Stimulated activated naive B cell treated with anti-CD40 and anti-IgM and Interleukin-4, amounts not matched to agents 10 μg/mL and 1 μg/mL and 100 μg/mL, for 72 hours (primary cell): ENCODE results near the gene GRK5.

Experiments
- ATAC-seq, 2 donors: fragments of 150-1000 bp; cut with Tn5 transposase; replicated peaks; 2 replicates each; pipeline ENCODE4 v1.10.0; 2021; ENCODE audit warnings: moderate library complexity in 1 of 2
- DNase-seq: peaks from one replicate; pipeline ENCODE4 v3.0.0; 2021
- H3K27ac Mint-ChIP-seq: one replicate; pipeline ENCODE4 v1.8.0; 2022; ENCODE audit warnings: mild to moderate bottlenecking, mixed read lengths
- H3K27me3 Mint-ChIP-seq, 2 donors: one replicate each; pipeline ENCODE4 v1.8.0; 2022; ENCODE audit warnings: mixed read lengths in 2 of 2
- H3K36me3 Mint-ChIP-seq, 2 donors: one replicate each; pipeline ENCODE4 v1.8.0; 2022; ENCODE audit warnings: mixed read lengths in 2 of 2, mild to moderate bottlenecking in 1 of 2
- H3K4me1 Mint-ChIP-seq, 2 donors: one replicate each; pipeline ENCODE4 v1.8.0; 2022; ENCODE audit warnings: mixed read lengths in 2 of 2, mild to moderate bottlenecking in 1 of 2
- H3K4me3 Mint-ChIP-seq, 2 donors: one replicate each; pipeline ENCODE4 v1.8.0; 2022; ENCODE audit warnings: mild to moderate bottlenecking in 2 of 2, mixed read lengths in 2 of 2, moderate library complexity in 1 of 2
- H3K9me3 Mint-ChIP-seq, 2 donors: one replicate each; pipeline ENCODE4 v1.8.0; 2022; ENCODE audit warnings: mixed read lengths in 2 of 2, mild to moderate bottlenecking in 1 of 2

GRK5 gene

DNA sequence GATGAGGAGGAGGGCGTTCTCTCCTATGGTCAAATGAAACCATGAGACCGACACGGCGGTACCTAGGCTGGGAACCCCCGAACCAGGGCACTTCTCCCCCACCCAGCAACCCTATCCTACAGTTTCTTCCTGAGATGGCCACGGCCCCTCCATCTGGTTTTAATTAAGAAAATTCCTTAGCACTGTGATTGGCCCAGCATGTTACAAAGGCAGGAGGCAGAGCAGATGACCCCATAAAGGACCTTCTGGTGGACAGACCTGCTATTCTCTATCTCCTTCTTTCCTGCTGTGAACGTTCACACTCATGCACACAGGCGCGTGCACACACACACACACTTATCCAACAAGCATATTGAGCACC is 205.7 kb downstream of the GRK5 start:
- ATAC-seq (no peak), DNase-seq (no peak)
- no peak overlapping the region for H3K27ac Mint-ChIP-seq
- peaks cover 13% of the 10 kb centered on the region in 2 donors for H3K4me1 Mint-ChIP-seq
- H3K36me3 Mint-ChIP-seq = peaks cover 9 to 21% of the 10 kb centered on the region in 2 donors
- no peaks in the 10 kb centered on the region for H3K27me3 Mint-ChIP-seq
- no peaks in the 10 kb centered on the region for H3K9me3 Mint-ChIP-seq
- H3K4me3 Mint-ChIP-seq = no peak overlapping the region

GRCh38 chr10:119413471-119414080 is 206.2 kb downstream of the GRK5 start:
- DNase-seq (no peak), ATAC-seq (no peak)
- H3K9me3 Mint-ChIP-seq = no peaks in the 10 kb centered on the region
- H3K4me3 Mint-ChIP-seq = no peak overlapping the region
- no peaks in the 10 kb centered on the region for H3K27me3 Mint-ChIP-seq
- peaks cover 13% of the 10 kb centered on the region in 2 donors for H3K4me1 Mint-ChIP-seq
- H3K27ac Mint-ChIP-seq = no peak overlapping the region
- peaks cover 9 to 21% of the 10 kb centered on the region in 2 donors for H3K36me3 Mint-ChIP-seq

- no peak for DNase-seq
- H3K27me3 Mint-ChIP-seq = no peaks in the 10 kb centered on the region
Observed at GRCh38 chr10:119414081-119414611, 206.8 kb downstream of the GRK5 start.

DNA sequence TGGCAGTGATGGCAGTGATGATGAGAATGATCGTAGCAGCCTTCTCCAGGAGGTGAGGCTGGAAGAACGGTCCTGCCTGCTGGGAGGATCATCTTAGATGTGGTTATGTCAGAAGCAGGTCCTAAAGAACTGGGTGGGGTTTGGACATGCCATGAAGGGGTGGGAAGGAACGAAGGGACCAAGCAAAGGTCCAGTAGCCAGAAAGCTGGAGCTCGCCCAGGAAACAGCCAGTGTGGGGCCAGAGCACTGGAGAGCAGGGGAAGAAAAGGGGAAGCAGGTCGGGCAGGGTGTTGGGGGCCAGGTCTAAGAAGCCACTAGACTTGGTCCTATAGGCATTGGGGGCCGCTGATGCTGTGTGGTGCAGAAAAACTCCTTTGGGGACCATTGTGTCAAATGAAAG is 207.8 kb downstream of the GRK5 start:
- ATAC-seq (no peak), DNase-seq (no peak)
- Mint-ChIP-seq H3K27me3 (no peaks in the 10 kb centered on the region), H3K4me3 (no peak overlapping the region), H3K4me1 (peaks cover 10 to 13% of the 10 kb centered on the region in 2 donors), H3K9me3 (no peaks in the 10 kb centered on the region), H3K36me3 (peaks cover 13 to 20% of the 10 kb centered on the region in 2 donors), H3K27ac (no peak overlapping the region)

More at GRCh38 chr10:119414081-119414611, 206.8 kb downstream of the GRK5 start:
- Mint-ChIP-seq H3K9me3 (no peaks in the 10 kb centered on the region), H3K4me1 (peaks cover 10 to 13% of the 10 kb centered on the region in 2 donors), H3K4me3 (no peak overlapping the region), H3K27ac (peak overlapping the region; percentile 37), H3K36me3 (peaks cover 11 to 18% of the 10 kb centered on the region in 2 donors)
- no peak for ATAC-seq

DNA sequence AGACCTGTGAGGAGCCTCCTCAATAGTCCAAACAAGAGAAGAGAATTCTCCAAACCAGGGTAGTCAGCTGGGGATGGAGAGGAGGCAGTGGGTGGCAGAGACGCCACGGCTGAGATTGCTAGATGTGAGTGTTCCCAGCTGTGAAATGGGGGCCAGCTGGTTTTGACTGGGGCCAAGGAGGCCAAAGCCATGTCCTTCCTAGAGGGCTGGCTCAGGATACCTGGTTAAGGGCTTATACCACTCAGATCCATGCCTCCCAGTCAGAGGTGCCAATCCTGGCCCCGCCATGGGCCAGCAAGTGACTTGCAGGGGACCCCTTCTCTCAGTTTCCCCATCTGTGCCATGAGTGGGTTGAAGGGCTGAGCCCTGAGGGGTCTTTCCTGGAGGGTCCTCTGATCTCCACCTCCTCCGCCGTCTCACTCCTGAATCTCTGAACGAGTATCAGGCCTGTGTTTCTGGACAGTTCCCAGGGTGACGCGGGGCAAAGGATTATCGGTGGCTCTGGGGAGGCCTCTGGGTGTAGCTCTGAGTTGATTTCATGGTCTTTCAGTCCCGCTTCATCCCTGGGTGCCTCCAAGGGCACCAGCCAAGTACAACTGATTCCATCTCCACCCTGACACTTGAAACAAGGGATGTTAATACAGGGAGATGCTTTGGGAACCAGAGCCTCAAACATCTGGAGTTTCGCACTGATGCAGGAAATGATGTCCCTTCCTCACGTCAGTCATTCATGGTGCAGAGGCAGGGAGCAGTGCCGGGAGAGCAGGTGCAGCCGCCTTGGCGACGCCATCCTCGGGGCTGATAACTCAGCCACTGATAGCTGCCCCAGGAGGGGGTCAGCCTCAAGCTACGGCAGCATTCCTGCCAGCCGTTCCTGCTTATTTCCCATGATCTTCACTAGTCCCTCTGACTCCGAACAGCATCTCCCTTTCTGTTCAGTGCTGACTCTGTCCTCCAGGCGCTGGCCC is 208.4 kb downstream of the GRK5 start:
- DNase-seq (no peak), ATAC-seq (no peak)
- Mint-ChIP-seq H3K9me3 (no peaks in the 10 kb centered on the region), H3K4me3 (no peak overlapping the region), H3K27ac (no peak overlapping the region), H3K27me3 (no peaks in the 10 kb centered on the region), H3K36me3 (peaks cover 10 to 17% of the 10 kb centered on the region in 2 donors), H3K4me1 (peaks cover 10 to 13% of the 10 kb centered on the region in 2 donors)

DNA sequence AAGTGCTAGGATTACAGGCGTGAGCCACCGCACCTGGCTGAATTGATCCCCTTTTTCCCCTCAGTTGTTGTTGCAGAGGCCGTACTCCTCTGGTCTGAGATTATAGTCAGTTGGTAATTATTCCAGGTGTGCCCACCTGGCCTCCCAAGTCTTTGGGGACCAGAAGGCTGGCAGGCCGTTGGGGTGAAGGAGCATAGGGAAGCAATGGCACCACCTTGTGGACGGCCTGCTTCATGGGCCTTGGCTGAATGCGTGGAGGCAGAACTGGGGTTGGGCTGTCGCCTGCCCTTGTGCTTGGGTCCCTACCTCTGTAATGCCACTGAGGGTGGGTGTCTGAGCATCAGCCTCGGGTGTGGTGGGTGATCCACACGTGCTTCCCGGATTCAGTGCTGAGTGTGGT is 209.5 kb downstream of the GRK5 start:
- H3K36me3 Mint-ChIP-seq = peaks cover 7 to 18% of the 10 kb centered on the region in 2 donors
- H3K27ac Mint-ChIP-seq = peak overlapping the region; percentile 42
- DNase-seq (peak; percentile 50), ATAC-seq (peak; percentile 93 to 98)
- no peaks in the 10 kb centered on the region for H3K27me3 Mint-ChIP-seq
- H3K4me3 Mint-ChIP-seq = no peak overlapping the region
- H3K9me3 Mint-ChIP-seq = no peaks in the 10 kb centered on the region
- H3K4me1 Mint-ChIP-seq = peaks cover 10 to 13% of the 10 kb centered on the region in 2 donors

- H3K36me3 Mint-ChIP-seq = peaks cover 7 to 21% of the 10 kb centered on the region in 2 donors
- peaks cover 10 to 13% of the 10 kb centered on the region in 2 donors for H3K4me1 Mint-ChIP-seq
- H3K27ac Mint-ChIP-seq = no peak overlapping the region
- DNase-seq = no peak
- H3K4me3 Mint-ChIP-seq = no peak overlapping the region
- ATAC-seq = no peak
- no peaks in the 10 kb centered on the region for H3K27me3 Mint-ChIP-seq
- no peaks in the 10 kb centered on the region for H3K9me3 Mint-ChIP-seq
Observed at GRCh38 chr10:119417852-119418251, 210.5 kb downstream of the GRK5 start.

DNA sequence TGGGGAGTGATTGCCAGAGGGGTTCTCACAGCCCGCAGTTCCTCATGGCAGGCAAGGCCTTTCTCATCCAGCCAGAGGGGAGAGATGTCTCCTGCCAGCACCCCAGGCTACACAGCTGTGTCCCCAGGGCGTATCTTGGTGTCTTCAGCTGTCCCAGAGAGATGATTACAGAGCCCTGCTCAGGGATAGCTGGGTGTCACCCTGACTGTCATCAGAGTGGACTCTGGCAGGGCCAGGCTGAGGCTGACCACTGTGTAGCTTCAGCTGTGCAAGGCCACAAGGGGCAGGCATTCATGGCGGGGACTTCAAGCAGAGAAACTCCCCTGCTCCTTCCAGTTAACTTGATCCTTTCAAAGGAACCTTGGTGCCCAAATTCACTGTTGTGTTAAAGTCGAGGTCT is 211.0 kb downstream of the GRK5 start:
- H3K9me3 Mint-ChIP-seq = no peaks in the 10 kb centered on the region
- DNase-seq = no peak
- no peak for ATAC-seq
- H3K27ac Mint-ChIP-seq = no peak overlapping the region
- H3K4me1 Mint-ChIP-seq = peaks cover 10 to 13% of the 10 kb centered on the region in 2 donors
- peaks cover 7 to 21% of the 10 kb centered on the region in 2 donors for H3K36me3 Mint-ChIP-seq
- H3K27me3 Mint-ChIP-seq = no peaks in the 10 kb centered on the region
- H3K4me3 Mint-ChIP-seq = no peak overlapping the region

GRCh38 chr10:119419931-119420330 is 212.6 kb downstream of the GRK5 start:
- Mint-ChIP-seq H3K36me3 (peaks cover 11 to 22% of the 10 kb centered on the region in 2 donors), H3K4me1 (peaks cover 8 to 13% of the 10 kb centered on the region in 2 donors), H3K9me3 (no peaks in the 10 kb centered on the region), H3K27ac (no peak overlapping the region), H3K4me3 (no peak overlapping the region), H3K27me3 (no peaks in the 10 kb centered on the region)
- ATAC-seq (no peak), DNase-seq (no peak)

DNA sequence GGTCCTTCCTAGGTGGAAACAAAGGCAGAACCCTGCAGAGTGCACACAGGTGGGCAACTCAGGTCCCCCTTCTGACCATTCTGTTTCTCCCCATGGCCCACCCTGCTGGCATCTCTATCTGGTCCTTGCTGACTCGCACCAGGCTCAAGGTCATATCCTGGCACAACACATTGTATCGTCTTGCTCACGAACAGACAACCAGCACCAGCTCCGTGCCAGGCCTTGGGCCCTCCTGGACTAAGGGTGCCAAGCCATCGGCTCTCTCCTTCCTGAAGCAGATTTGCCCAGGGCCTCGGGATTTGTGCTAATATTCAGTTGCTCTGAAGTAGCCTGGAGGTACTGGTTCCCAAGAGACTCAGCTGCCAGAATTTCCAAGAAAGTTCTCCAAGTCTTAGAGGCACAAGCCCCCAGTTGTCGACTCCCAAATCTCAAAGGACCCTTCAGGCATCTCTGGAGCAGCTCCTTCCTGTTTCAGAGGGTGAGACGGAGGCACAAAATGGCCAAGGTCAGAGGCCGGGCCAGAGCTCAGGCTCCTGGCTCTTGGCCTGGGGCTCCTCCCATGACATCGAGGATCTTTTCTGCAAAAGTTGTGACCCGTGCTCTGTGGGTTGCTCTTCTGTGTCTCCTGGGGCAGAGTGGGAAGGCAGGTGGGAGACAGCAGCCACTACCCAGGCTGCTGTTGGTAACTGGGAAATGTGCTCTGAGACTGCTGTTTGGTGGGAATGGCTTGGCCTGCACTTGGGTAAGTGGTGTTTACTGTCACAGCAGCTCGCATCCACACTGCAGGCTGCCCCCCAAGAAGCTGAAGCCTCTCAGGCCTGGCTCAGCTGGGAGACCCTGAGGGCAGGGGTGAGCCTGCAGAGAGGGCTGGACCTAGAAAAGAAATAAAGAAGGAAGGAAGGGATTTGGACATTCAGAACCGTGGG is 213.8 kb downstream of the GRK5 start:
- Mint-ChIP-seq H3K27ac (no peak overlapping the region), H3K36me3 (peaks cover 11 to 31% of the 10 kb centered on the region in 2 donors)
- no peak for ATAC-seq

DNA sequence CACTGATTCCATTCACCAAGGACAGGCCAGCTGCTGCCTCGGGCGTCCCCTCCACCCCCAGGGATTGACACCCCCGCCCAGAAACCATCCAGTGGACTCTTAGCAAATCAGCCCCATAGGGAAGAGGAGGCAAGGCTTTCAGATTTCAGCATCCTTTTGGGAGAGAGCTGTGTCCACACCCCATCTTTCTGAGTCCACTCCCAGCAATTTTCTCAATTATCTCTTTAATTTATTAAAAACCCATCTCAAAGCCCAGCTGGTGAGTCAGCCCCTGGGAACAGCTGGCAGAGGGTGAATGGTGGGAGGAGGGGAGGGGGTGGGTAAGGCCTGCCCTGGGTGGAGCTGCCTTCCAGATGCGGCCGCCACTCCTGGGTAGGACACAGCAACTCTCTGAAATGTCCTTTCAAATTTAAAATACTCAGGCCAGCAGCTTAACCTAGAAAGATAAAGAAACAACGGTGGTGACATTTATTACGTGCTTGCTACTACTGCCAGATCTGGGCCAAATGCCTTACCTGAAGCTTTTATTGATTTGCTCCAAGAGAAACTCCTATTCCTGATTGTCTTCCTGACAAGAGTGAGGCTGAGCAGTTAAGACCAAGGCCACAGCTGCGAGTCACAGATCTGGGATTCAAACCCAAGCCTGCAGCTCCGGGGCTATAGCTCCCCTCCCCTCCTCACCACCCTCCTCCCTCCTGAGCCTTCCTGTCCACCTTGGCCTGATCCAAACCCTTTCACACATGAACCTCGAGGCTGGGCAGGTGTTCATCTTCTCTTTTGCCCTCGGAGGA is 214.7 kb downstream of the GRK5 start:
- ATAC-seq = no peak
- no peak overlapping the region for H3K4me3 Mint-ChIP-seq
- no peaks in the 10 kb centered on the region for H3K9me3 Mint-ChIP-seq
- H3K27ac Mint-ChIP-seq = no peak overlapping the region
- peaks cover 11 to 31% of the 10 kb centered on the region in 2 donors for H3K36me3 Mint-ChIP-seq
- H3K27me3 Mint-ChIP-seq = no peaks in the 10 kb centered on the region
- peaks cover 4 to 7% of the 10 kb centered on the region in 2 donors for H3K4me1 Mint-ChIP-seq
- DNase-seq = no peak

More for the DNA sequence above, 213.8 kb downstream of the GRK5 start:
- no peaks in the 10 kb centered on the region for H3K27me3 Mint-ChIP-seq
- H3K4me1 Mint-ChIP-seq = peaks cover 8 to 13% of the 10 kb centered on the region in 2 donors
- no peak overlapping the region for H3K4me3 Mint-ChIP-seq
- no peaks in the 10 kb centered on the region for H3K9me3 Mint-ChIP-seq
- DNase-seq = no peak

GRCh38 chr10:119422682-119423509 is 215.5 kb downstream of the GRK5 start:
- Mint-ChIP-seq H3K27ac (no peak overlapping the region), H3K36me3 (peaks cover 11 to 31% of the 10 kb centered on the region in 2 donors)

More at GRCh38 chr10:119422682-119423509, 215.5 kb downstream of the GRK5 start:
- H3K4me1 Mint-ChIP-seq = peaks cover 4 to 5% of the 10 kb centered on the region in 2 donors
- DNase-seq (no peak), ATAC-seq (no peak)
- H3K9me3 Mint-ChIP-seq = no peaks in the 10 kb centered on the region
- no peak overlapping the region for H3K4me3 Mint-ChIP-seq
- no peaks in the 10 kb centered on the region for H3K27me3 Mint-ChIP-seq
